Lower lobe of right lung (tissue), 2 donors: ENCODE measurements around the gene CYTL1. TPM values are rescaled to one million over a fixed set of nuclear protein-coding genes. Genes with fewer than 3 reads are reported as not detected.

Experiments
- ATAC-seq, 2 donors: fragments of 200-7000 bp; cut with Tn5 transposase; one replicate each; pipeline ENCODE4 v1.9.1; 2020 to 2022; ENCODE audit warnings: mild to moderate bottlenecking in 2 of 2, moderate library complexity in 2 of 2
- DNase-seq: peaks from one replicate; pipeline ENCODE4 v3.0.0-alpha.2; 2020
- H3K27ac ChIP-seq: fragments of 200-600 bp; one replicate; pipeline ENCODE4 v1.8.0; 2022
- H3K27me3 ChIP-seq: fragments of 200-600 bp; one replicate; pipeline ENCODE4 v1.8.0; 2022; ENCODE audit warnings: low read depth
- H3K36me3 ChIP-seq: fragments of 200-600 bp; one replicate; pipeline ENCODE4 v1.8.0; 2022; ENCODE audit warnings: mild to moderate bottlenecking
- H3K4me1 ChIP-seq: fragments of 200-600 bp; one replicate; pipeline ENCODE4 v1.8.0; 2022
- H3K4me3 ChIP-seq: fragments of 200-600 bp; one replicate; pipeline ENCODE4 v1.8.0; 2022; ENCODE audit warnings: mild to moderate bottlenecking
- H3K9me3 ChIP-seq: fragments of 200-600 bp; one replicate; pipeline ENCODE4 v1.8.0; 2022
- intact Hi-C: fragments of 100-400 bp; cut with DNase I; formaldehyde crosslinking; loops from one replicate; pipeline ENCODE4 v1.11.0; 2022
- total RNA-seq: library from RNA; stranded (reverse); fragmentation: NEBNext Ultra II Directional; extraction: Animal tissue kit (Norgen Biotek cat#: 25700); gene quantifications from one replicate; pipeline ENCODE4 v1.2.1, GENCODE V29; 2021
- TF ChIP-seq, protein P1 (sequence below): fragments of 200-600 bp; IDR thresholded peaks from one replicate; pipeline ENCODE4 v1.8.0; 2022; ENCODE audit warnings: antibody characterized with exemption, mild to moderate bottlenecking
- donor health status: DM: no; HTN: yes; CAD: no; lungs with severe emphysema.

Gene CYTL1
- total RNA-seq, 1 donor from 2014 or later: 1.4 TPM

- H3K4me1 ChIP-seq: no peaks in the 10 kb centered on the region
- no peak overlapping the region for H3K27ac ChIP-seq
- no peak for ATAC-seq
- H3K27me3 ChIP-seq: no peaks in the 10 kb centered on the region
- no peak overlapping the region for H3K4me3 ChIP-seq
- intact Hi-C loops: no loop called here
- DNase-seq: no peak
- TF ChIP-seq, protein P1, sequence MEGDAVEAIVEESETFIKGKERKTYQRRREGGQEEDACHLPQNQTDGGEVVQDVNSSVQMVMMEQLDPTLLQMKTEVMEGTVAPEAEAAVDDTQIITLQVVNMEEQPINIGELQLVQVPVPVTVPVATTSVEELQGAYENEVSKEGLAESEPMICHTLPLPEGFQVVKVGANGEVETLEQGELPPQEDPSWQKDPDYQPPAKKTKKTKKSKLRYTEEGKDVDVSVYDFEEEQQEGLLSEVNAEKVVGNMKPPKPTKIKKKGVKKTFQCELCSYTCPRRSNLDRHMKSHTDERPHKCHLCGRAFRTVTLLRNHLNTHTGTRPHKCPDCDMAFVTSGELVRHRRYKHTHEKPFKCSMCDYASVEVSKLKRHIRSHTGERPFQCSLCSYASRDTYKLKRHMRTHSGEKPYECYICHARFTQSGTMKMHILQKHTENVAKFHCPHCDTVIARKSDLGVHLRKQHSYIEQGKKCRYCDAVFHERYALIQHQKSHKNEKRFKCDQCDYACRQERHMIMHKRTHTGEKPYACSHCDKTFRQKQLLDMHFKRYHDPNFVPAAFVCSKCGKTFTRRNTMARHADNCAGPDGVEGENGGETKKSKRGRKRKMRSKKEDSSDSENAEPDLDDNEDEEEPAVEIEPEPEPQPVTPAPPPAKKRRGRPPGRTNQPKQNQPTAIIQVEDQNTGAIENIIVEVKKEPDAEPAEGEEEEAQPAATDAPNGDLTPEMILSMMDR: no peak
- H3K36me3 ChIP-seq: no peaks in the 10 kb centered on the region
- H3K9me3 ChIP-seq: no peaks in the 10 kb centered on the region
Measured at GRCh38 chr4:4985844-4986243, 33.4 kb downstream of the CYTL1 start.

- TF ChIP-seq, protein P1: no peak
- no peak for ATAC-seq
- no peak overlapping the region for H3K27ac ChIP-seq
- H3K9me3 ChIP-seq: no peaks in the 10 kb centered on the region
- intact Hi-C loops: no loop called here
- no peak overlapping the region for H3K4me3 ChIP-seq
- no peak for DNase-seq
- no peaks in the 10 kb centered on the region for H3K36me3 ChIP-seq
- H3K27me3 ChIP-seq: no peaks in the 10 kb centered on the region
- H3K4me1 ChIP-seq: no peaks in the 10 kb centered on the region
Measured at GRCh38 chr4:4985036-4985435, 34.2 kb downstream of the CYTL1 start.

DNA sequence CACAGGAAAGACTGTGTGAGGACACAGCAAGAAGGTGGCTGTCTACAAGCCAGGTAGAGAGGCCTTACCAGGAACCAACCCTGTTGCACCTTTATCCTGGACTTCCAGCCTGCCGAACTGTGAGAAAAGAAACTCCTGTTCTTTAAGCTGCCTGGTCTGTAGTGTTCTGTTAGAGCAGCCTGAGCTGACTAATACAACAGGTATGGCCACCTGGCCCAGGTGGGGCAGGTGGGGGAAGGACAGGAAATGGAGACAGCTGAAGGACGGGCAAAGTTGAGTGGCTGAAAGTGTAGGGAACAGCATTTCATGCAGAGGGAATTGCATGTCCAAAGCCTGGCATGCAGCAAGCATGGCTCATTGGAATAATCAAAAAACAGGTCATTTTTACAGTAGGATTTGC is 35.1 kb downstream of the CYTL1 start:
- H3K4me1 ChIP-seq: no peaks in the 10 kb centered on the region
- no peak overlapping the region for H3K27ac ChIP-seq
- H3K4me3 ChIP-seq: no peak overlapping the region
- ATAC-seq (no peak), DNase-seq (no peak)
- H3K9me3 ChIP-seq: no peaks in the 10 kb centered on the region
- intact Hi-C loops: no loop called here
- no peaks in the 10 kb centered on the region for H3K36me3 ChIP-seq
- H3K27me3 ChIP-seq: no peaks in the 10 kb centered on the region
- TF ChIP-seq, protein P1: no peak

DNA sequence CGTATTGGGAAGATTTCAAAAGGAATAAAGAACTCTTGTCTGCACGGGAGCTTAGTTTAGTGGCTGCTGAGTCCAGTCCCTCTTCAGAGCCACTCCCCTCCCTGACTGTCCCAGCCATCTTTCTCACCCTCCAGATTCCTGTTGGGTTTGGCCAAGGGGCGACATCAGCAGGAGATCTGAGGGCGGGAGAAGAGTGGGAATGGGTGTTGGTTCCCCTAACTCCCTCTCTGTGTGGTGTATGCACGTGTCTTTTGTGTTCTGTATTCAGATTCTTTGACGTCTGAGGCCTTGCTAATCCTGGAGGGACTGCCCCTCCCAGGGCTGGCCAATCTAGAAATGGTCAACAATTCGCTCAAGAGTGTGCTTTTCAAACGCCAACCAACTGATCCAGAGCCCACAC is 37.4 kb downstream of the CYTL1 start:
- DNase-seq: no peak
- Histone ChIP-seq H3K4me1 (no peaks in the 10 kb centered on the region), H3K36me3 (no peaks in the 10 kb centered on the region), H3K9me3 (no peaks in the 10 kb centered on the region), H3K27ac (no peak overlapping the region), H3K27me3 (no peaks in the 10 kb centered on the region), H3K4me3 (no peak overlapping the region)
- TF ChIP-seq, protein P1: no peak
- ATAC-seq: no peak
- intact Hi-C loops: no loop called here

DNA sequence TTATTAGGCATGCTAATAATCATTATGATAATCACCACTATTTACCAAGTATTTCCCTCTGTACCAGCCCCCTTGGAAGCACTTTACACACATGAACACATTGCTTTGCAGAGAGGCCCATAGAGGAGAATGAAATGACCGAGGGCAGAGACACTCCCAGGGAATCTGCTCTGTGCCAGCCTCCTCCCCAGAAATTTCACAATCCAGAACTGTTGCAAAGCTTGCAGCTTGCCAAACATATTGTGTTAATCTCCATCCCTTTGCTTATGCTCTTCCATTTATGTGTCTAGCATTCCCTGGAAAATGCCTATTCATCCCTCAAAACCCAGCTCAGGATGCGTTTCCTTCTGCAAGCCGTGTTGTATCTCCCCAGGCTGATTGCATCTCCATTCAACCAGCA is 37.8 kb downstream of the CYTL1 start:
- Histone ChIP-seq H3K4me3 (no peak overlapping the region), H3K4me1 (no peaks in the 10 kb centered on the region), H3K36me3 (no peaks in the 10 kb centered on the region), H3K27me3 (no peaks in the 10 kb centered on the region), H3K9me3 (no peaks in the 10 kb centered on the region), H3K27ac (no peak overlapping the region)
- TF ChIP-seq, protein P1: no peak
- DNase-seq (no peak), ATAC-seq (peak in 1 of 2 donors; percentile 35)
- intact Hi-C loops: no loop called here

DNA sequence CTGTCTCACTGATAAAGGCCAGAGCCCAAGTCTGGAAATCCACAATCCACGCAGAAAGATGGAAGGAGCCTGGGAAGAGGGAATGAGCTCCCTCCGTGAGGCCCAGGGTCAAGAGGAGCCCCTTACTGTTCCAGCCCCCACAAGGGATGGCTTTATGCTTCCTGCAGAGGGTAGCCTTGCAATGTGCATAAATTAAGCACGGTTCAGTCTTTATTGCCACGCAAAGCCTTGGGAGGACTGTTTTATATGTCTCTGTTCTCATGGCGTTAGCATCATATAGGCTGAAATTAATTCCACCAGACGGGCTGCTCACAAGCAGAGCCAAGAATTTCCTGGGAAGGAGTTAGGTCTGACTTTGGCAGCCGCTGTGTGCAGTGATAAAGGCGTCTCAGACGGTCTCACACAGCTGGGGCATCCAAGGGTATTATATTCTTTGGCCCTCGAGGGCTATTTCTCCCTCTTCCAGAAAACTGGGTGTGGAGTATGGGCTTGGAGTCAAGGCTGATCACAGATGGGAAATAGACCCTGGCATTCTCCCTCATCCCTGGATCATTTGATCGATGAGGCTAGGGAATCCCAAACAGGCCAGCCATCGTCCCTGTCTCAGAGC is 38.5 kb downstream of the CYTL1 start:
- TF ChIP-seq, protein P1: no peak
- H3K27ac ChIP-seq: no peak overlapping the region
- no peak overlapping the region for H3K4me3 ChIP-seq
- ATAC-seq (no peak), DNase-seq (no peak)
- no peaks in the 10 kb centered on the region for H3K9me3 ChIP-seq
- no peaks in the 10 kb centered on the region for H3K36me3 ChIP-seq
- intact Hi-C loops: no loop called here
- H3K4me1 ChIP-seq: no peaks in the 10 kb centered on the region
- H3K27me3 ChIP-seq: no peaks in the 10 kb centered on the region
